Mesothelial cell of epicardium (in vitro differentiated cells): ENCODE measurements around the gene PDE8A. TPM values are rescaled to one million over a fixed set of nuclear protein-coding genes. Genes with fewer than 3 reads are reported as not detected.
A peak's percentile ranks its signal among the peaks of the same experiment; 100 is the strongest.

Source experiments
- DNase-seq, 2 experiments: peaks; one replicate each; pipeline ENCODE4 v3.0.0; 2021; ENCODE audit warnings: low spot score in 2 of 2; ENCODE audit not compliant: unreplicated experiment in 2 of 2
- H3K27ac Mint-ChIP-seq: 2 replicates; pipeline ENCODE4 v1.8.0; 2021; ENCODE audit warnings: mixed read lengths
- H3K27me3 Mint-ChIP-seq: 2 replicates; pipeline ENCODE4 v1.8.0; 2021; ENCODE audit warnings: low read depth, mixed read lengths
- H3K36me3 Mint-ChIP-seq: 2 replicates; pipeline ENCODE4 v1.8.0; 2021; ENCODE audit warnings: mixed read lengths
- H3K4me1 Mint-ChIP-seq: 2 replicates; pipeline ENCODE4 v1.8.0; 2021; ENCODE audit warnings: mixed read lengths
- H3K4me3 Mint-ChIP-seq: 2 replicates; pipeline ENCODE4 v1.8.0; 2021; ENCODE audit warnings: mild to moderate bottlenecking, moderate library complexity, mixed read lengths
- H3K9me3 Mint-ChIP-seq: 2 replicates; pipeline ENCODE4 v1.8.0; 2021; ENCODE audit warnings: mixed read lengths
- CTCF ChIP-seq: fragments of 200-600 bp; sonication (generic); IDR thresholded peaks from one replicate; pipeline ENCODE4 v1.5.0; 2021; ENCODE audit warnings: antibody characterized with exemption; ENCODE audit not compliant: unreplicated experiment
- total RNA-seq: library from RNA; stranded (reverse); gene quantifications from 3 replicates; pipeline ENCODE4 v1.2.1, GENCODE V29; 2021

PDE8A gene
- total RNA-seq, 1 donor from 2014 or later = 36.7 TPM

GRCh38 chr15:85044251-85044853 lies 62.7 kb downstream of the PDE8A start:
- H3K36me3 Mint-ChIP-seq = no peaks in the 10 kb centered on the region
- H3K9me3 Mint-ChIP-seq = no peaks in the 10 kb centered on the region
- H3K4me3 Mint-ChIP-seq = no peak overlapping the region
- no peaks in the 10 kb centered on the region for H3K27me3 Mint-ChIP-seq
- no peak overlapping the region for H3K27ac Mint-ChIP-seq
- peaks cover 15% of the 10 kb centered on the region for H3K4me1 Mint-ChIP-seq
- DNase-seq = no peak
- no peak for TF ChIP-seq CTCF

GRCh38 chr15:85044894-85045293 lies 63.2 kb downstream of the PDE8A start:
- H3K27me3 Mint-ChIP-seq = no peaks in the 10 kb centered on the region
- no peak overlapping the region for H3K4me3 Mint-ChIP-seq
- H3K27ac Mint-ChIP-seq = no peak overlapping the region

GRCh38 chr15:85045615-85046014 lies 64.0 kb downstream of the PDE8A start:
- no peak overlapping the region for H3K4me3 Mint-ChIP-seq
- H3K27ac Mint-ChIP-seq = no peak overlapping the region
- peaks cover 9% of the 10 kb centered on the region for H3K9me3 Mint-ChIP-seq
- H3K27me3 Mint-ChIP-seq = no peaks in the 10 kb centered on the region
- no peak for DNase-seq
- peaks cover 2% of the 10 kb centered on the region for H3K36me3 Mint-ChIP-seq
- no peak for TF ChIP-seq CTCF
- H3K4me1 Mint-ChIP-seq = peaks cover 15% of the 10 kb centered on the region

More at GRCh38 chr15:85044894-85045293, 63.2 kb downstream of the PDE8A start:
- no peak for DNase-seq
- Mint-ChIP-seq H3K9me3 (peaks cover 2% of the 10 kb centered on the region), H3K4me1 (peaks cover 15% of the 10 kb centered on the region), H3K36me3 (no peaks in the 10 kb centered on the region)
- no peak for TF ChIP-seq CTCF

- no peaks in the 10 kb centered on the region for H3K27me3 Mint-ChIP-seq
- peaks cover 2% of the 10 kb centered on the region for H3K36me3 Mint-ChIP-seq
- H3K9me3 Mint-ChIP-seq = peaks cover 13% of the 10 kb centered on the region
- H3K4me1 Mint-ChIP-seq = peaks cover 15% of the 10 kb centered on the region
- no peak overlapping the region for H3K4me3 Mint-ChIP-seq
- DNase-seq = no peak
- H3K27ac Mint-ChIP-seq = peak overlapping the region; percentile 78
- TF ChIP-seq CTCF = no peak
These were observed 65.8 kb downstream of the PDE8A start for GRCh38 chr15:85047271-85047948.

- Mint-ChIP-seq H3K27ac (peak overlapping the region; percentile 54), H3K27me3 (no peaks in the 10 kb centered on the region), H3K4me1 (peaks cover 15% of the 10 kb centered on the region), H3K9me3 (peaks cover 13% of the 10 kb centered on the region), H3K4me3 (no peak overlapping the region), H3K36me3 (peaks cover 6% of the 10 kb centered on the region)
- no peak for TF ChIP-seq CTCF
- no peak for DNase-seq
These were observed 66.8 kb downstream of the PDE8A start for GRCh38 chr15:85048430-85048829.
